HepG2 (cell line): ENCODE data around the gene LSM10. TPM values are rescaled to one million over a fixed set of nuclear protein-coding genes. Genes with fewer than 3 reads are reported as not detected.
A peak's percentile ranks its signal among the peaks of the same experiment; 100 is the strongest.

Experiments
- HDAC6 ChIP-seq: fragments of 200-600 bp; sonication (generic); IDR thresholded peaks from 2 replicates; pipeline ENCODE4 v1.7.0; 2017; ENCODE audit warnings: mild to moderate bottlenecking, antibody characterized with exemption, low read length, low read depth
- HMG20A ChIP-seq: IDR thresholded peaks from 2 replicates; pipeline ENCODE4 v1.6.1; 2016; ENCODE audit warnings: borderline replicate concordance
- POLR2G ChIP-seq: fragments of 200-400 bp; formaldehyde crosslinking; IDR thresholded peaks from 2 replicates; pipeline ENCODE4 v1.6.1; 2018; ENCODE audit warnings: mild to moderate bottlenecking, low read depth, low read length, moderate library complexity
- SPEN ChIP-seq: sonication (generic); formaldehyde crosslinking; IDR thresholded peaks from 2 replicates; pipeline ENCODE4 v1.5.1; 2020; ENCODE audit warnings: low read depth, mild to moderate bottlenecking, missing genetic modification reagents
- ZNF143 ChIP-seq: sonication (generic); formaldehyde crosslinking; IDR thresholded peaks from 2 replicates; pipeline ENCODE4 v1.4.0; 2020; ENCODE audit warnings: missing genetic modification reagents
- ZNF569 ChIP-seq: sonication (generic); formaldehyde crosslinking; IDR thresholded peaks from 2 replicates; pipeline ENCODE4 v1.5.0; 2020; ENCODE audit warnings: mild to moderate bottlenecking, missing genetic modification reagents, moderate library complexity, borderline replicate concordance
- ZNF746 ChIP-seq: sonication (generic); formaldehyde crosslinking; IDR thresholded peaks from 2 replicates; pipeline ENCODE4 v1.8.0; 2022; ENCODE audit warnings: mild to moderate bottlenecking, missing genetic modification reagents
- polyA plus RNA-seq, 8 experiments: library from polyadenylated mRNA; depleted of rRNA in 3 of 8; stranded (reverse) in 7 of 8; unstranded in 1 of 8; fragments of >200 nt; fragmentation: Illumina TruSeq in 4 of 8; extraction: Trizol in 4 of 8; gene quantifications; 2 replicates each; pipeline versions ENCODE4 v1.2.1 to v1.2.3, GENCODE V29; 2011 to 2016; ENCODE audit warnings: low read depth in 4 of 8, missing spikeins in 1 of 8, mixed read lengths in 1 of 8; ENCODE audit not compliant: insufficient read depth in 1 of 8
- total RNA-seq, 5 experiments: library from RNA; depleted of rRNA; stranded (reverse); fragments of >200 nt; fragmentation: Illumina TruSeq; extraction: Trizol; gene quantifications; 2 replicates each; pipeline ENCODE4 v1.2.3, GENCODE V29; 2016; ENCODE audit warnings: low read depth in 1 of 5
- TF ChIP-seq, protein P1 (sequence below): sonication (generic); formaldehyde crosslinking; IDR thresholded peaks from 2 replicates; pipeline ENCODE4 v1.5.1; 2020; ENCODE audit warnings: mild to moderate bottlenecking, moderate library complexity, missing genetic modification reagents
- TF ChIP-seq, protein P2 (sequence below): IDR thresholded peaks from 2 replicates; pipeline ENCODE4 v1.6.1; 2012; ENCODE audit warnings: low read depth, low read length, improper control_type of control experiment
- TF ChIP-seq, protein P3 (sequence below): sonication (generic); formaldehyde crosslinking; IDR thresholded peaks from 2 replicates; pipeline ENCODE4 v1.5.0; 2020; ENCODE audit warnings: missing genetic modification reagents
- TF ChIP-seq, protein P4 (sequence below): fragments of 450-650 bp; IDR thresholded peaks from 2 replicates; pipeline ENCODE4 v1.6.1; 2017
- TF ChIP-seq, protein P5 (sequence below): sonication (generic); formaldehyde crosslinking; IDR thresholded peaks from 2 replicates; pipeline ENCODE4 v1.4.0; 2020; ENCODE audit warnings: mild to moderate bottlenecking, missing genetic modification reagents
- TF ChIP-seq, protein P6 (sequence below): sonication (generic); formaldehyde crosslinking; IDR thresholded peaks from 2 replicates; pipeline ENCODE4 v1.4.0; 2020; ENCODE audit warnings: missing genetic modification reagents
- TF ChIP-seq, protein P7 (sequence below): sonication (generic); formaldehyde crosslinking; IDR thresholded peaks from 2 replicates; pipeline ENCODE4 v1.5.1; 2020; ENCODE audit warnings: mild to moderate bottlenecking, missing genetic modification reagents, moderate library complexity

Gene LSM10
- total and polyA plus RNA-seq, 2 of the 13 experiments (the other 11 are each of a cell fraction or from before 2014, with no cell fraction given) = 14.0 to 52.0 TPM

DNA sequence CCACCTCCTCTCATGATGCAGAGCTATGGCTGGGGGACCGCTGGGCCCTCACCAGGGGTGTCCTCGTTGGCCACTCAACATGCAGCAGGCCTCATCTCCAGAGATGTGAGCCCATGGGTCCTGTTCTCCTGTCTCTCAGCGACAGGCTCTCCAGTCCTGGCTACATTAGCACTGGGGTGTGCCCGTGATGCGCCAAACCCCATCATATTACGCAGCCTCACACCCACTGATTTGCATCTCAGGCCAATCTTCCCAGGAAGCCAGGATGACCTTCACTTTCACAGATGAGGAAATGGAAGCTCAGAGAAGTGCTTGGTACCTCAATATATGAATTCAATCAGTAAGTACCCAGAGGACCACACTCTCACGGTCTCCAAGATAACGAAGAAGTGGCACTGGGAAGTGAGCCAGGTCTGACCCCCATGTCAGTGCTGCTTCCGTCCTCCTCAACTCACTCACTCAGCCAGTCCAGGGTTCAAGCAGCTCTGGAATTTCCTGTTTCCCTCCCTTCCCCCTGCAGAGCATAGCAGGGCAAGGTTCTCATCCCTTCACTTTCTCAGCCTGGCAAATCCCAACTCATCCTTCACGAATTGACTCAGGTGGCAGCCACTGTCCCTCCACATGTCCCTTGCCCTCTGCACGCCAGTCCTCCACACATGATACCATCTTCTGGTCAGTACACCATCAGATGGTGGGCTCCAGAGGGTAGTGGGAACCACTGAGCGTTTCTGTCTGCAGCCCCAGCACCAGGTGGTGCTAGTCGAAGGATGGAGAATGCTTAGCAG, 45.4 kb downstream of the LSM10 start (continued):
- TF ChIP-seq, protein P1, sequence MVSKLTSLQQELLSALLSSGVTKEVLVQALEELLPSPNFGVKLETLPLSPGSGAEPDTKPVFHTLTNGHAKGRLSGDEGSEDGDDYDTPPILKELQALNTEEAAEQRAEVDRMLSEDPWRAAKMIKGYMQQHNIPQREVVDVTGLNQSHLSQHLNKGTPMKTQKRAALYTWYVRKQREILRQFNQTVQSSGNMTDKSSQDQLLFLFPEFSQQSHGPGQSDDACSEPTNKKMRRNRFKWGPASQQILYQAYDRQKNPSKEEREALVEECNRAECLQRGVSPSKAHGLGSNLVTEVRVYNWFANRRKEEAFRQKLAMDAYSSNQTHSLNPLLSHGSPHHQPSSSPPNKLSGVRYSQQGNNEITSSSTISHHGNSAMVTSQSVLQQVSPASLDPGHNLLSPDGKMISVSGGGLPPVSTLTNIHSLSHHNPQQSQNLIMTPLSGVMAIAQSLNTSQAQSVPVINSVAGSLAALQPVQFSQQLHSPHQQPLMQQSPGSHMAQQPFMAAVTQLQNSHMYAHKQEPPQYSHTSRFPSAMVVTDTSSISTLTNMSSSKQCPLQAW (CRISPR knock-in tag) = no peak; the same call in 1 of the 2 replicates
- TF ChIP-seq ZNF746 (CRISPR knock-in tag) (no peak), HMG20A (CRISPR knock-in tag) (no peak), ZNF569 (CRISPR knock-in tag) (no peak), HDAC6 (no peak), SPEN (CRISPR knock-in tag) (0 out of 2 replicates have a peak, but pooled peaks have one; percentile 42), ZNF143 (CRISPR knock-in tag) (no peak), POLR2G (no peak)
- TF ChIP-seq, protein P2, sequence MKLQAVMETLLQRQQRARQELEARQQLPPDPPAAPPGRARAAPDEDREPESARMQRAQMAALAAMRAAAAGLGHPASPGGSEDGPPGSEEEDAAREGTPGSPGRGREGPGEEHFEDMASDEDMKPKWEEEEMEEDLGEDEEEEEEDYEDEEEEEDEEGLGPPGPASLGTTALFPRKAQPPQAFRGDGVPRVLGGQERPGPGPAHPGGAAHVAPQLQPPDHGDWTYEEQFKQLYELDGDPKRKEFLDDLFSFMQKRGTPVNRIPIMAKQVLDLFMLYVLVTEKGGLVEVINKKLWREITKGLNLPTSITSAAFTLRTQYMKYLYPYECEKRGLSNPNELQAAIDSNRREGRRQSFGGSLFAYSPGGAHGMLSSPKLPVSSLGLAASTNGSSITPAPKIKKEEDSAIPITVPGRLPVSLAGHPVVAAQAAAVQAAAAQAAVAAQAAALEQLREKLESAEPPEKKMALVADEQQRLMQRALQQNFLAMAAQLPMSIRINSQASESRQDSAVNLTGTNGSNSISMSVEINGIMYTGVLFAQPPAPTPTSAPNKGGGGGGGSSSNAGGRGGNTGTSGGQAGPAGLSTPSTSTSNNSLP = no peak
- TF ChIP-seq, protein P3, sequence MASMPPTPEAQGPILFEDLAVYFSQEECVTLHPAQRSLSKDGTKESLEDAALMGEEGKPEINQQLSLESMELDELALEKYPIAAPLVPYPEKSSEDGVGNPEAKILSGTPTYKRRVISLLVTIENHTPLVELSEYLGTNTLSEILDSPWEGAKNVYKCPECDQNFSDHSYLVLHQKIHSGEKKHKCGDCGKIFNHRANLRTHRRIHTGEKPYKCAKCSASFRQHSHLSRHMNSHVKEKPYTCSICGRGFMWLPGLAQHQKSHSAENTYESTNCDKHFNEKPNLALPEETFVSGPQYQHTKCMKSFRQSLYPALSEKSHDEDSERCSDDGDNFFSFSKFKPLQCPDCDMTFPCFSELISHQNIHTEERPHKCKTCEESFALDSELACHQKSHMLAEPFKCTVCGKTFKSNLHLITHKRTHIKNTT (CRISPR knock-in tag) = no peak
- TF ChIP-seq, protein P4, sequence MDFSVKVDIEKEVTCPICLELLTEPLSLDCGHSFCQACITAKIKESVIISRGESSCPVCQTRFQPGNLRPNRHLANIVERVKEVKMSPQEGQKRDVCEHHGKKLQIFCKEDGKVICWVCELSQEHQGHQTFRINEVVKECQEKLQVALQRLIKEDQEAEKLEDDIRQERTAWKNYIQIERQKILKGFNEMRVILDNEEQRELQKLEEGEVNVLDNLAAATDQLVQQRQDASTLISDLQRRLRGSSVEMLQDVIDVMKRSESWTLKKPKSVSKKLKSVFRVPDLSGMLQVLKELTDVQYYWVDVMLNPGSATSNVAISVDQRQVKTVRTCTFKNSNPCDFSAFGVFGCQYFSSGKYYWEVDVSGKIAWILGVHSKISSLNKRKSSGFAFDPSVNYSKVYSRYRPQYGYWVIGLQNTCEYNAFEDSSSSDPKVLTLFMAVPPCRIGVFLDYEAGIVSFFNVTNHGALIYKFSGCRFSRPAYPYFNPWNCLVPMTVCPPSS = no peak
- TF ChIP-seq, protein P5, sequence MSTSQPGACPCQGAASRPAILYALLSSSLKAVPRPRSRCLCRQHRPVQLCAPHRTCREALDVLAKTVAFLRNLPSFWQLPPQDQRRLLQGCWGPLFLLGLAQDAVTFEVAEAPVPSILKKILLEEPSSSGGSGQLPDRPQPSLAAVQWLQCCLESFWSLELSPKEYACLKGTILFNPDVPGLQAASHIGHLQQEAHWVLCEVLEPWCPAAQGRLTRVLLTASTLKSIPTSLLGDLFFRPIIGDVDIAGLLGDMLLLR (CRISPR knock-in tag) = no peak
- TF ChIP-seq, protein P6, sequence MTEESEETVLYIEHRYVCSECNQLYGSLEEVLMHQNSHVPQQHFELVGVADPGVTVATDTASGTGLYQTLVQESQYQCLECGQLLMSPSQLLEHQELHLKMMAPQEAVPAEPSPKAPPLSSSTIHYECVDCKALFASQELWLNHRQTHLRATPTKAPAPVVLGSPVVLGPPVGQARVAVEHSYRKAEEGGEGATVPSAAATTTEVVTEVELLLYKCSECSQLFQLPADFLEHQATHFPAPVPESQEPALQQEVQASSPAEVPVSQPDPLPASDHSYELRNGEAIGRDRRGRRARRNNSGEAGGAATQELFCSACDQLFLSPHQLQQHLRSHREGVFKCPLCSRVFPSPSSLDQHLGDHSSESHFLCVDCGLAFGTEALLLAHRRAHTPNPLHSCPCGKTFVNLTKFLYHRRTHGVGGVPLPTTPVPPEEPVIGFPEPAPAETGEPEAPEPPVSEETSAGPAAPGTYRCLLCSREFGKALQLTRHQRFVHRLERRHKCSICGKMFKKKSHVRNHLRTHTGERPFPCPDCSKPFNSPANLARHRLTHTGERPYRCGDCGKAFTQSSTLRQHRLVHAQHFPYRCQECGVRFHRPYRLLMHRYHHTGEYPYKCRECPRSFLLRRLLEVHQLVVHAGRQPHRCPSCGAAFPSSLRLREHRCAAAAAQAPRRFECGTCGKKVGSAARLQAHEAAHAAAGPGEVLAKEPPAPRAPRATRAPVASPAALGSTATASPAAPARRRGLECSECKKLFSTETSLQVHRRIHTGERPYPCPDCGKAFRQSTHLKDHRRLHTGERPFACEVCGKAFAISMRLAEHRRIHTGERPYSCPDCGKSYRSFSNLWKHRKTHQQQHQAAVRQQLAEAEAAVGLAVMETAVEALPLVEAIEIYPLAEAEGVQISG (CRISPR knock-in tag) = no peak
- TF ChIP-seq, protein P7, sequence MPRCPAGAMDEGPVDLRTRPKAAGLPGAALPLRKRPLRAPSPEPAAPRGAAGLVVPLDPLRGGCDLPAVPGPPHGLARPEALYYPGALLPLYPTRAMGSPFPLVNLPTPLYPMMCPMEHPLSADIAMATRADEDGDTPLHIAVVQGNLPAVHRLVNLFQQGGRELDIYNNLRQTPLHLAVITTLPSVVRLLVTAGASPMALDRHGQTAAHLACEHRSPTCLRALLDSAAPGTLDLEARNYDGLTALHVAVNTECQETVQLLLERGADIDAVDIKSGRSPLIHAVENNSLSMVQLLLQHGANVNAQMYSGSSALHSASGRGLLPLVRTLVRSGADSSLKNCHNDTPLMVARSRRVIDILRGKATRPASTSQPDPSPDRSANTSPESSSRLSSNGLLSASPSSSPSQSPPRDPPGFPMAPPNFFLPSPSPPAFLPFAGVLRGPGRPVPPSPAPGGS (CRISPR knock-in tag) = 0 out of 2 replicates have a peak, but pooled peaks have one; percentile 64
